Endodermal cell (in vitro differentiated cells): ENCODE results near the gene NIPBL. TPM values are rescaled to one million over a fixed set of nuclear protein-coding genes. Genes with fewer than 3 reads are reported as not detected.

ENCODE experiments used
- DNase-seq: peaks from one replicate; pipeline ENCODE4 v3.0.0-alpha.2; 2017
- H3K27ac ChIP-seq: 2 replicates; pipeline ENCODE4 v1.5.1; 2013; ENCODE audit warnings: mild to moderate bottlenecking, low read depth, low read length, moderate library complexity
- H3K27me3 ChIP-seq: 2 replicates; pipeline ENCODE4 v1.6.1; 2013; ENCODE audit warnings: mild to moderate bottlenecking, low read length, moderate library complexity; ENCODE audit not compliant: insufficient read depth, control insufficient read depth, poor library complexity, severe bottlenecking
- H3K36me3 ChIP-seq: 2 replicates; pipeline ENCODE4 v1.7.0; 2013; ENCODE audit warnings: mild to moderate bottlenecking, low read length, moderate library complexity; ENCODE audit not compliant: control insufficient read depth, insufficient read depth
- H3K4me1 ChIP-seq: one replicate; pipeline ENCODE4 v1.7.0; 2013; ENCODE audit warnings: low read length; ENCODE audit not compliant: control insufficient read depth, insufficient read depth
- H3K4me3 ChIP-seq: 2 replicates; pipeline ENCODE4 v1.5.1; 2013; ENCODE audit warnings: mild to moderate bottlenecking, low read length, moderate library complexity
- H3K9ac ChIP-seq: 2 replicates; pipeline ENCODE4 v1.6.1; 2013; ENCODE audit warnings: mild to moderate bottlenecking, low read length, moderate library complexity; ENCODE audit not compliant: poor library complexity, severe bottlenecking; ENCODE audit errors: extremely low read depth
- H3K9me3 ChIP-seq: 2 replicates; pipeline ENCODE4 v1.6.1; 2013; ENCODE audit warnings: mild to moderate bottlenecking, low read length, moderate library complexity; ENCODE audit not compliant: control insufficient read depth
- H3K27ac Mint-ChIP-seq: 2 replicates; pipeline ENCODE4 v1.8.0; 2020; ENCODE audit warnings: mixed read lengths
- H3K27me3 Mint-ChIP-seq: 2 replicates; pipeline ENCODE4 v1.8.0; 2021; ENCODE audit warnings: mild to moderate bottlenecking, mixed read lengths; ENCODE audit not compliant: insufficient read depth
- H3K36me3 Mint-ChIP-seq: 2 replicates; pipeline ENCODE4 v1.8.0; 2020; ENCODE audit warnings: low read depth, mixed read lengths
- H3K4me1 Mint-ChIP-seq: 2 replicates; pipeline ENCODE4 v1.8.0; 2020; ENCODE audit warnings: mixed read lengths
- H3K4me3 Mint-ChIP-seq: 2 replicates; pipeline ENCODE4 v1.8.0; 2020; ENCODE audit warnings: mild to moderate bottlenecking, moderate library complexity, mixed read lengths
- H3K9me3 Mint-ChIP-seq: 2 replicates; pipeline ENCODE4 v1.8.0; 2020; ENCODE audit warnings: mild to moderate bottlenecking, mixed read lengths
- WGBS, 2 experiments: methylation state at CpG; one replicate each; pipeline versions ENCODE4 v1.1.5 to v1.1.7; 2013; ENCODE audit warnings: missing lambda C conversion rate in 2 of 2, mixed read lengths in 1 of 2; ENCODE audit not compliant: insufficient coverage in 1 of 2, insufficient read length in 1 of 2; 5-methylcytosine and 5-hydroxymethylcytosine counted together
- total RNA-seq, 2 donors: library from RNA; stranded (reverse); fragmentation: NEBNext Ultra II Directional in 1 of 2; extraction: Animal tissue kit (Norgen Biotek cat#: 25700) in 1 of 2; gene quantifications; 2 replicates in 1 of 2; 3 replicates in 1 of 2; pipeline ENCODE4 v1.2.1, GENCODE V29; 2021
- TF ChIP-seq, protein P1 (sequence below): fragments of 200-600 bp; sonication (generic); conservative IDR thresholded peaks from 2 replicates; pipeline ENCODE4 v1.5.0; 2021; ENCODE audit warnings: antibody characterized with exemption, mild to moderate bottlenecking

The NIPBL gene
- total RNA-seq, 2 donors from 2014 or later: 63.3 to 65.8 TPM

GRCh38 chr5:37063739-37064138, 187.2 kb downstream of the NIPBL start:
- Histone ChIP-seq H3K9me3 (peaks cover 3% of the 10 kb centered on the region), H3K27me3 (no peaks in the 10 kb centered on the region), H3K36me3 (peaks cover 83% of the 10 kb centered on the region), H3K4me1 (no peaks in the 10 kb centered on the region), H3K27ac (no peak overlapping the region), H3K4me3 (no peak overlapping the region), H3K9ac (no peak overlapping the region)
- no peak overlapping the region for H3K27ac Mint-ChIP-seq
- no peaks in the 10 kb centered on the region for H3K4me1 Mint-ChIP-seq
- peaks cover 47% of the 10 kb centered on the region for H3K36me3 Mint-ChIP-seq
- DNase-seq: no peak
- H3K4me3 Mint-ChIP-seq: no peak overlapping the region
- H3K9me3 Mint-ChIP-seq: no peaks in the 10 kb centered on the region
- H3K27me3 Mint-ChIP-seq: no peaks in the 10 kb centered on the region
- WGBS, 2 experiments: 93 to 100% methylated on average over 1 to 3 of the region's 7 CpGs
- TF ChIP-seq, protein P1, sequence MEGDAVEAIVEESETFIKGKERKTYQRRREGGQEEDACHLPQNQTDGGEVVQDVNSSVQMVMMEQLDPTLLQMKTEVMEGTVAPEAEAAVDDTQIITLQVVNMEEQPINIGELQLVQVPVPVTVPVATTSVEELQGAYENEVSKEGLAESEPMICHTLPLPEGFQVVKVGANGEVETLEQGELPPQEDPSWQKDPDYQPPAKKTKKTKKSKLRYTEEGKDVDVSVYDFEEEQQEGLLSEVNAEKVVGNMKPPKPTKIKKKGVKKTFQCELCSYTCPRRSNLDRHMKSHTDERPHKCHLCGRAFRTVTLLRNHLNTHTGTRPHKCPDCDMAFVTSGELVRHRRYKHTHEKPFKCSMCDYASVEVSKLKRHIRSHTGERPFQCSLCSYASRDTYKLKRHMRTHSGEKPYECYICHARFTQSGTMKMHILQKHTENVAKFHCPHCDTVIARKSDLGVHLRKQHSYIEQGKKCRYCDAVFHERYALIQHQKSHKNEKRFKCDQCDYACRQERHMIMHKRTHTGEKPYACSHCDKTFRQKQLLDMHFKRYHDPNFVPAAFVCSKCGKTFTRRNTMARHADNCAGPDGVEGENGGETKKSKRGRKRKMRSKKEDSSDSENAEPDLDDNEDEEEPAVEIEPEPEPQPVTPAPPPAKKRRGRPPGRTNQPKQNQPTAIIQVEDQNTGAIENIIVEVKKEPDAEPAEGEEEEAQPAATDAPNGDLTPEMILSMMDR: no peak

GRCh38 chr5:37064442-37064841, 187.9 kb downstream of the NIPBL start:
- Mint-ChIP-seq H3K36me3 (peaks cover 42% of the 10 kb centered on the region), H3K4me1 (no peaks in the 10 kb centered on the region), H3K9me3 (no peaks in the 10 kb centered on the region), H3K4me3 (no peak overlapping the region), H3K27me3 (no peaks in the 10 kb centered on the region), H3K27ac (no peak overlapping the region)
- H3K9me3 ChIP-seq: peaks cover 3% of the 10 kb centered on the region
- WGBS, 2 experiments: 91 to 96% methylated on average over 7 to 9 of the region's 9 CpGs
- no peaks in the 10 kb centered on the region for H3K4me1 ChIP-seq
- H3K27me3 ChIP-seq: no peaks in the 10 kb centered on the region
- H3K27ac ChIP-seq: no peak overlapping the region
- DNase-seq: no peak
- no peak overlapping the region for H3K4me3 ChIP-seq
- H3K36me3 ChIP-seq: peaks cover 76% of the 10 kb centered on the region
- H3K9ac ChIP-seq: no peak overlapping the region
- TF ChIP-seq, protein P1: no peak

GRCh38 chr5:37071487-37071886, 194.9 kb downstream of the NIPBL start:
- WGBS, 2 experiments: 97 to 100% methylated on average over 1 of the region's 1 CpG
- Histone ChIP-seq H3K9me3 (peaks cover 3% of the 10 kb centered on the region), H3K9ac (no peak overlapping the region), H3K4me1 (no peaks in the 10 kb centered on the region), H3K36me3 (peaks cover 12% of the 10 kb centered on the region), H3K27ac (no peak overlapping the region), H3K27me3 (no peaks in the 10 kb centered on the region), H3K4me3 (no peak overlapping the region)
- DNase-seq: no peak
- TF ChIP-seq, protein P1: no peak
- Mint-ChIP-seq H3K4me1 (no peaks in the 10 kb centered on the region), H3K36me3 (peaks cover 2% of the 10 kb centered on the region), H3K4me3 (no peak overlapping the region), H3K27ac (no peak overlapping the region), H3K27me3 (peaks cover 30% of the 10 kb centered on the region), H3K9me3 (no peaks in the 10 kb centered on the region)
